SK-N-SH (cell line): ENCODE measurements around the gene KAT8. TPM values are rescaled to one million over a fixed set of nuclear protein-coding genes. Genes with fewer than 3 reads are reported as not detected.

Experiments used
- CTCF ChIA-PET: fragments of 300-600, 350-600 bp; formaldehyde crosslinking; extraction: SDS; loops from one replicate; lab custom pipeline; 2021; lab: Yijun Ruan, JAX
- POLR2A ChIA-PET: fragments of 350-600 bp; sonication (Branson Sonifier 250); formaldehyde crosslinking; extraction: SDS; loops from one replicate; lab custom pipeline; 2020; ENCODE audit warnings: antibody characterized with exemption, inconsistent platforms; lab: Yijun Ruan, JAX
- DNase-seq: peaks from one replicate; pipeline ENCODE4 v3.0.0; 2012
- H2AFZ ChIP-seq: fragments of 200-600 bp; sonication (generic); 2 replicates; pipeline ENCODE4 v1.8.1; 2016; ENCODE audit warnings: antibody characterized with exemption, mild to moderate bottlenecking, low read depth
- H3F3A ChIP-seq: fragments of 200-600 bp; sonication (generic); replicated peaks from 2 replicates; pipeline ENCODE3; 2016; ENCODE audit warnings: antibody characterized with exemption, mild to moderate bottlenecking; ENCODE audit not compliant: insufficient read depth
- H3K27ac ChIP-seq, 2 experiments: fragments of 200-500 bp in 1 of 2; fragments of 200-600 bp in 1 of 2; sonication (Bioruptor generic) in 1 of 2; sonication (generic), shearing (Covaris generic) in 1 of 2; 2 replicates each; pipeline versions ENCODE4 v1.5.1 to v1.6.1; 2014 to 2016; ENCODE audit warnings: low read depth in 2 of 2, inconsistent platforms in 1 of 2, low read length in 1 of 2, mild to moderate bottlenecking in 1 of 2, mixed read lengths in 1 of 2
- H3K27me3 ChIP-seq: fragments of 200-600 bp; sonication (generic), shearing (Covaris generic); 2 replicates; pipeline ENCODE4 v1.6.1; 2016; ENCODE audit warnings: mixed run types; ENCODE audit not compliant: insufficient read depth
- H3K36me3 ChIP-seq, 2 experiments: fragments of 200-500 bp in 1 of 2; fragments of 200-600 bp in 1 of 2; sonication (Bioruptor generic) in 1 of 2; sonication (generic) in 1 of 2; replicated peaks in 1 of 2; 2 replicates each; pipeline versions ENCODE3 to v1.5.1; 2014 to 2016; ENCODE audit warnings: low read length in 1 of 2, mild to moderate bottlenecking in 1 of 2; ENCODE audit not compliant: insufficient read depth in 2 of 2, control insufficient read depth in 1 of 2
- H3K4me1 ChIP-seq, 2 experiments: fragments of 200-500 bp in 1 of 2; fragments of 200-600 bp in 1 of 2; sonication (Bioruptor generic) in 1 of 2; sonication (generic), shearing (Covaris generic) in 1 of 2; 2 replicates each; pipeline versions ENCODE4 v1.5.1 to v1.6.1; 2014 to 2016; ENCODE audit warnings: low read depth in 1 of 2, low read length in 1 of 2, mixed run types in 1 of 2; ENCODE audit not compliant: insufficient read depth in 2 of 2, control insufficient read depth in 1 of 2
- H3K4me2 ChIP-seq: fragments of 200-600 bp; sonication (generic), shearing (Covaris generic); 2 replicates; pipeline ENCODE4 v1.6.1; 2017; ENCODE audit warnings: mixed run types
- H3K4me3 ChIP-seq, 2 experiments: fragments of 200-500 bp in 1 of 2; fragments of 200-600 bp in 1 of 2; sonication (Bioruptor generic) in 1 of 2; sonication (generic), shearing (Covaris generic) in 1 of 2; 2 replicates each; pipeline versions ENCODE4 v1.5.1 to v1.8.1; 2014 to 2016; ENCODE audit warnings: low read depth in 2 of 2, inconsistent platforms in 1 of 2, low read length in 1 of 2, mild to moderate bottlenecking in 1 of 2, mixed read lengths in 1 of 2, moderate library complexity in 1 of 2
- H3K79me2 ChIP-seq: fragments of 200-600 bp; sonication (generic); 2 replicates; pipeline ENCODE4 v1.8.1; 2017; ENCODE audit warnings: mild to moderate bottlenecking; ENCODE audit not compliant: insufficient read depth
- H3K9ac ChIP-seq: fragments of 200-600 bp; sonication (generic); 2 replicates; pipeline ENCODE4 v1.6.1; 2017; ENCODE audit warnings: mixed run types
- H3K9me2 ChIP-seq: fragments of 200-600 bp; sonication (generic); 2 replicates; pipeline ENCODE4 v1.6.1; 2017; ENCODE audit warnings: mixed run types
- H3K9me3 ChIP-seq: fragments of 200-600 bp; sonication (generic); 2 replicates; pipeline ENCODE4 v1.6.1; 2017; ENCODE audit warnings: mixed run types, mild to moderate bottlenecking, moderate library complexity
- H4K20me1 ChIP-seq: fragments of 200-600 bp; sonication (generic); 2 replicates; pipeline ENCODE4 v1.6.1; 2017; ENCODE audit warnings: mild to moderate bottlenecking, mixed run types; ENCODE audit not compliant: insufficient read depth
- ELF1 ChIP-seq: IDR thresholded peaks from 2 replicates; pipeline ENCODE4 v1.4.0; 2012
- EP300 ChIP-seq, 2 experiments: IDR thresholded peaks; 2 replicates each; pipeline versions ENCODE4 v1.4.0 to v1.6.1; 2012; ENCODE audit warnings: borderline replicate concordance in 1 of 2, low read depth in 1 of 2, low read length in 1 of 2
- FOSL2 ChIP-seq: IDR thresholded peaks from 2 replicates; pipeline ENCODE4 v1.4.0; 2012; ENCODE audit warnings: low read depth, mild to moderate bottlenecking, moderate library complexity, borderline replicate concordance
- FOXM1 ChIP-seq: IDR thresholded peaks from 2 replicates; pipeline ENCODE4 v1.4.0; 2012; ENCODE audit warnings: low read depth, mild to moderate bottlenecking
- GABPA ChIP-seq: IDR thresholded peaks from 2 replicates; pipeline ENCODE4 v1.4.0; 2012; ENCODE audit warnings: low read depth, mild to moderate bottlenecking
- GATA2 ChIP-seq: sonication (generic); formaldehyde crosslinking; IDR thresholded peaks from 2 replicates; pipeline ENCODE4 v1.5.0; 2020; ENCODE audit warnings: mild to moderate bottlenecking, missing genetic modification reagents
- MXI1 ChIP-seq: IDR thresholded peaks from 2 replicates; pipeline ENCODE4 v1.6.1; 2012; ENCODE audit warnings: mild to moderate bottlenecking, low read depth, low read length, improper control_type of control experiment
- PBX3 ChIP-seq: IDR thresholded peaks from 2 replicates; pipeline ENCODE4; 2012
- POLR2AphosphoS5 ChIP-seq: IDR thresholded peaks from 2 replicates; pipeline ENCODE4 v1.6.1; 2012; ENCODE audit warnings: low read depth, low read length
- RCOR1 ChIP-seq: fragments of 150-350 bp; IDR thresholded peaks from 2 replicates; pipeline ENCODE4 v1.6.1; 2017; ENCODE audit warnings: antibody characterized with exemption, low read length
- RFX5 ChIP-seq: IDR thresholded peaks from 2 replicates; pipeline ENCODE4 v1.6.1; 2012; ENCODE audit warnings: mild to moderate bottlenecking, improper control_type of control experiment, low read length
- RXRA ChIP-seq: IDR thresholded peaks from 2 replicates; pipeline ENCODE4 v1.4.0; 2012; ENCODE audit warnings: low read depth, mild to moderate bottlenecking, borderline replicate concordance
- SIN3A ChIP-seq: IDR thresholded peaks from 2 replicates; pipeline ENCODE4 v1.6.1; 2012; ENCODE audit warnings: low read depth, mild to moderate bottlenecking, low read length, moderate library complexity, borderline replicate concordance
- TAF1 ChIP-seq: IDR thresholded peaks from 2 replicates; pipeline ENCODE4 v1.6.1; 2012; ENCODE audit warnings: low read depth, mild to moderate bottlenecking, low read length, moderate library complexity, borderline replicate concordance
- TCF12 ChIP-seq: IDR thresholded peaks from 2 replicates; pipeline ENCODE4 v1.4.0; 2012
- TEAD4 ChIP-seq: IDR thresholded peaks from 2 replicates; pipeline ENCODE4 v1.4.0; 2012; ENCODE audit warnings: mild to moderate bottlenecking, borderline replicate concordance; ENCODE audit not compliant: insufficient read depth
- USF1 ChIP-seq: IDR thresholded peaks from 2 replicates; pipeline ENCODE4 v1.4.0; 2012; ENCODE audit warnings: low read depth, borderline replicate concordance
- YY1 ChIP-seq: IDR thresholded peaks from 2 replicates; pipeline ENCODE4 v1.4.0; 2012; ENCODE audit warnings: low read depth, mild to moderate bottlenecking
- ZBTB33 ChIP-seq: IDR thresholded peaks from 2 replicates; pipeline ENCODE4 v1.4.0; 2012; ENCODE audit warnings: low read depth, borderline replicate concordance
- WGBS: methylation state at CpG from one replicate; pipeline ENCODE4 v1.1.6; 2017; ENCODE audit warnings: low lambda C conversion rate; 5-methylcytosine and 5-hydroxymethylcytosine counted together
- polyA plus RNA-seq, 3 experiments: library from polyadenylated mRNA; depleted of rRNA; stranded (reverse); fragments of >200 nt; gene quantifications; 2 replicates each; pipeline ENCODE4 v1.2.3, GENCODE V29; 2012
- TF ChIP-seq, protein P1 (sequence below): fragments of 150-350 bp; IDR thresholded peaks from 2 replicates; pipeline ENCODE4 v1.6.1; 2016; ENCODE audit warnings: mild to moderate bottlenecking, low read depth, low read length
- TF ChIP-seq, protein P2 (sequence below): IDR thresholded peaks from 2 replicates; pipeline ENCODE4 v1.4.0; 2012; ENCODE audit warnings: low read depth

The KAT8 gene
- polyA plus RNA-seq, 1 of the 3 experiments (the other 2 are of a cell fraction): 52.0 TPM

DNA sequence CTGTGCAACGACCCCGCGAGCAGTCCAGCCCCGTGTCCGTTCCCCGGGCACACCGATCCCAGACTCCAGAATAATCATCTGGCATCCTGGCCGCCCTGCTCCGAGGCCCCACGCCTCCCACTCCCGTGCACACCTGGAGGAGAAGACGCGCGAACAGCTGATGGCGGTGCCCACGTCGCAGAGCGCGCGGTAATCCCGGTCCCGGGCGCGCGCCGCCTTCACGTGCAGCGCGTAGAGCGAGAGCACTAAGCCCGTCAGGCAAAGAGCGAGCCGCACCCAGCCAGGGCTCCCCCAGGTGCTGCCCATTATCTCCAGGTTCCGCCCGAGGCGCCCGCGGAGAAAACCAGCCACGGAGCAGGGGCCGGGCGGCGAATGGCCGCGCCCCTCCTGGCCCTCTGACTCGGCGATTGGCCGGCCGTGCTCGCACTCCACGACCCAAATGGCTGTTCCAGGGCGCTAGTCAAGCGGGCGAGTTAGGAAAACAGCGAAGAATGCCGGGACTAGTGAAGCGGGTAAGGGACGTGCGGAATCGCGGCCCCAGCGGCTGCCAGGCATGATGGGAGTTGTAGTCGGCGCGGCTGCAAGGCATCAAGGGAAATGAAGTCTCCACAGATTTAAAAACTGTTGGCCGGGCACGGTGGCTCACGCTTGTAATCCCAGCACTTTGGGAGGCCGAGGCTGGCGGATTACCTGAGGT is 22.9 kb upstream of the KAT8 start, which contains the start of gene VKORC1:
TSS of gene VKORC1 (minus strand) at position 374 of the 697 bp plus-strand sequence. CDS start at position 306, 68 bp downstream.
- CTCF ChIA-PET: interaction anchor here (2.6 kb wide), 1 partner anchor 48 kb away, joined by 13 read pairs; no protein-coding TSS in a partner anchor
- peak within 1 kb of the TSS; percentile 73 to 78 for H3K27ac ChIP-seq

More for the DNA sequence above, 22.9 kb upstream of the KAT8 start, which contains the start of gene VKORC1:
- no peaks in the 10 kb centered on the region for H3K9me3 ChIP-seq
- H3K36me3 ChIP-seq: no peaks in the 10 kb centered on the region
- peak within 1 kb of the TSS; percentile 68 to 100 for H3K4me3 ChIP-seq
- no peaks in the 10 kb centered on the region for H3F3A ChIP-seq
- WGBS: 1% methylated on average over 19 of the region's 69 CpGs
- peak; percentile 52 for TF ChIP-seq TAF1
- TF ChIP-seq, protein P1, sequence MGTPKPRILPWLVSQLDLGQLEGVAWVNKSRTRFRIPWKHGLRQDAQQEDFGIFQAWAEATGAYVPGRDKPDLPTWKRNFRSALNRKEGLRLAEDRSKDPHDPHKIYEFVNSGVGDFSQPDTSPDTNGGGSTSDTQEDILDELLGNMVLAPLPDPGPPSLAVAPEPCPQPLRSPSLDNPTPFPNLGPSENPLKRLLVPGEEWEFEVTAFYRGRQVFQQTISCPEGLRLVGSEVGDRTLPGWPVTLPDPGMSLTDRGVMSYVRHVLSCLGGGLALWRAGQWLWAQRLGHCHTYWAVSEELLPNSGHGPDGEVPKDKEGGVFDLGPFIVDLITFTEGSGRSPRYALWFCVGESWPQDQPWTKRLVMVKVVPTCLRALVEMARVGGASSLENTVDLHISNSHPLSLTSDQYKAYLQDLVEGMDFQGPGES: no peak
- TF ChIP-seq RFX5: peak; percentile 54; the same call in 1 of the 2 replicates
- TF ChIP-seq FOXM1: 0 out of 2 replicates have a peak, but pooled peaks have one; percentile 17
- no peak for TF ChIP-seq USF1
- peak; percentile 75; the same call in 1 of the 2 replicates for TF ChIP-seq MXI1
- TF ChIP-seq ELF1: peak; percentile 72
- no peak for TF ChIP-seq GATA2 (CRISPR knock-in tag)
- no peak for TF ChIP-seq RCOR1
- TF ChIP-seq, protein P2, sequence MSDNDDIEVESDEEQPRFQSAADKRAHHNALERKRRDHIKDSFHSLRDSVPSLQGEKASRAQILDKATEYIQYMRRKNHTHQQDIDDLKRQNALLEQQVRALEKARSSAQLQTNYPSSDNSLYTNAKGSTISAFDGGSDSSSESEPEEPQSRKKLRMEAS: peak; percentile 78
- TF ChIP-seq PBX3: peak; percentile 81
- TF ChIP-seq ZBTB33: 0 out of 2 replicates have a peak, but pooled peaks have one; percentile 54
- TF ChIP-seq RXRA: no peak
- TF ChIP-seq FOSL2: no peak
- TF ChIP-seq SIN3A: 0 out of 2 replicates have a peak, but pooled peaks have one; percentile 47
- no peak for TF ChIP-seq TEAD4
- TF ChIP-seq YY1: peak; percentile 42; the same call in 1 of the 2 replicates
- TF ChIP-seq POLR2AphosphoS5: 0 out of 2 replicates have a peak, but pooled peaks have one; percentile 52
- TF ChIP-seq EP300 (IDR thresholded peaks at IDR 0.05; ENCODE audit: borderline replicate concordance in 1 of 2, low read depth in 1 of 2, low read length in 1 of 2): peak in 1 of 2 experiments; percentile 29; a peak in 1 of 4 replicates
- peak; percentile 34; the same call in 1 of the 2 replicates for TF ChIP-seq TCF12
- TF ChIP-seq GABPA: peak; percentile 60
- H4K20me1 ChIP-seq: peaks cover 7% of the 10 kb centered on the region; the same call in 1 of the 2 replicates
- H3K9ac ChIP-seq: peak within 1 kb of the TSS; percentile 92
- peaks cover 48% of the 10 kb centered on the region for H3K79me2 ChIP-seq
- peak; percentile 93 for DNase-seq
- no peaks in the 10 kb centered on the region for H3K9me2 ChIP-seq
- POLR2A ChIA-PET: interaction anchor here (0.5 to 1.8 kb wide), 7 partner anchors 8 to 348 kb away, joined by 3 to 10 read pairs (median 5); partner anchors contain the start of genes FUS, KAT8 and ZNF843
- H3K4me2 ChIP-seq: peak within 1 kb of the TSS; percentile 100
- H3K27me3 ChIP-seq: no peaks in the 10 kb centered on the region
- H2AFZ ChIP-seq: peak within 1 kb of the TSS; percentile 80; the same call in 1 of the 2 replicates
- H3K4me1 ChIP-seq: peaks cover 4 to 16% of the 10 kb centered on the region in 2 experiments; a peak in 2 of 4 replicates
